Measurements from ENCODE around the gene TPD52L1. TPM values are rescaled to one million over a fixed set of nuclear protein-coding genes. Genes with fewer than 3 reads are reported as not detected.

TPD52L1 gene
- total RNA-seq, 1 experiment from 2014 or later = 50.6 TPM

- H3K36me3 Mint-ChIP-seq (ENCODE audit: insufficient read depth, unreplicated experiment) = no peaks in the 10 kb centered on the region
- H3K9me3 Mint-ChIP-seq (ENCODE audit: low read depth, unreplicated experiment) = no peaks in the 10 kb centered on the region
- no TSS peak for BruUV-seq (replicated peaks)
- CTCF ChIA-PET = no interaction called here
- no peak overlapping the region for H3K27ac Mint-ChIP-seq (ENCODE audit: unreplicated experiment)
- peaks cover 17% of the 10 kb centered on the region for H3K4me1 Mint-ChIP-seq (ENCODE audit: low read depth, unreplicated experiment)
- TF ChIP-seq CTCF (IDR thresholded peaks at IDR 0.05; ENCODE audit: unreplicated experiment) = no peak
- DNase-seq = no peak
- no peak overlapping the region for H3K4me3 Mint-ChIP-seq (ENCODE audit: low read depth, unreplicated experiment)
- no peaks in the 10 kb centered on the region for H3K27me3 Mint-ChIP-seq (ENCODE audit: unreplicated experiment)
- intact Hi-C loops (cut with micrococcal nuclease; ENCODE audit: unreplicated experiment) = no loop called here
Observed at GRCh38 chr6:125211352-125211751, 57.8 kb downstream of the TPD52L1 start.

GRCh38 chr6:125212377-125212776 is 58.8 kb downstream of the TPD52L1 start:
- DNase-seq = no peak
- Mint-ChIP-seq H3K9me3 (ENCODE audit: low read depth, unreplicated experiment) (no peaks in the 10 kb centered on the region), H3K4me3 (ENCODE audit: low read depth, unreplicated experiment) (no peak overlapping the region), H3K4me1 (ENCODE audit: low read depth, unreplicated experiment) (peaks cover 17% of the 10 kb centered on the region), H3K27ac (ENCODE audit: unreplicated experiment) (no peak overlapping the region), H3K27me3 (ENCODE audit: unreplicated experiment) (no peaks in the 10 kb centered on the region), H3K36me3 (ENCODE audit: insufficient read depth, unreplicated experiment) (no peaks in the 10 kb centered on the region)
- intact Hi-C loops (cut with micrococcal nuclease; ENCODE audit: unreplicated experiment) = no loop called here
- CTCF ChIA-PET = no interaction called here
- BruUV-seq (replicated peaks) = no TSS peak
- no peak for TF ChIP-seq CTCF (IDR thresholded peaks at IDR 0.05; ENCODE audit: unreplicated experiment)

- Mint-ChIP-seq H3K27ac (ENCODE audit: unreplicated experiment) (no peak overlapping the region), H3K9me3 (ENCODE audit: low read depth, unreplicated experiment) (no peaks in the 10 kb centered on the region), H3K4me3 (ENCODE audit: low read depth, unreplicated experiment) (no peak overlapping the region), H3K27me3 (ENCODE audit: unreplicated experiment) (no peaks in the 10 kb centered on the region), H3K4me1 (ENCODE audit: low read depth, unreplicated experiment) (peaks cover 8% of the 10 kb centered on the region), H3K36me3 (ENCODE audit: insufficient read depth, unreplicated experiment) (no peaks in the 10 kb centered on the region)
- DNase-seq = no peak
- CTCF ChIA-PET = no interaction called here
- no peak for TF ChIP-seq CTCF (IDR thresholded peaks at IDR 0.05; ENCODE audit: unreplicated experiment)
- no TSS peak for BruUV-seq (replicated peaks)
- intact Hi-C loops (cut with micrococcal nuclease; ENCODE audit: unreplicated experiment) = no loop called here
Observed at GRCh38 chr6:125213939-125214338, 60.4 kb downstream of the TPD52L1 start.

GRCh38 chr6:125215252-125215819 is 61.8 kb downstream of the TPD52L1 start:
- CTCF ChIA-PET = interaction anchor here (0.6 kb wide), 1 partner anchor 774 kb away, joined by 4 read pairs; no protein-coding TSS in a partner anchor
- no peak overlapping the region for H3K27ac Mint-ChIP-seq (ENCODE audit: unreplicated experiment)
- H3K4me1 Mint-ChIP-seq (ENCODE audit: low read depth, unreplicated experiment) = peaks cover 18% of the 10 kb centered on the region
- DNase-seq = no peak
- TF ChIP-seq CTCF (IDR thresholded peaks at IDR 0.05; ENCODE audit: unreplicated experiment) = no peak
- no peak overlapping the region for H3K4me3 Mint-ChIP-seq (ENCODE audit: low read depth, unreplicated experiment)
- intact Hi-C loops (cut with micrococcal nuclease; ENCODE audit: unreplicated experiment) = no loop called here
- no TSS peak for BruUV-seq (replicated peaks)
- no peaks in the 10 kb centered on the region for H3K9me3 Mint-ChIP-seq (ENCODE audit: low read depth, unreplicated experiment)
- H3K27me3 Mint-ChIP-seq (ENCODE audit: unreplicated experiment) = no peaks in the 10 kb centered on the region
- H3K36me3 Mint-ChIP-seq (ENCODE audit: insufficient read depth, unreplicated experiment) = no peaks in the 10 kb centered on the region
